Measurements from ENCODE around the gene ROR2.
"Not testable (repeated sequence)": the region's sequence is repeated elsewhere in the genome, so short reads cannot be mapped to it uniquely, and the experiment has no call there.

The ROR2 gene

DNA sequence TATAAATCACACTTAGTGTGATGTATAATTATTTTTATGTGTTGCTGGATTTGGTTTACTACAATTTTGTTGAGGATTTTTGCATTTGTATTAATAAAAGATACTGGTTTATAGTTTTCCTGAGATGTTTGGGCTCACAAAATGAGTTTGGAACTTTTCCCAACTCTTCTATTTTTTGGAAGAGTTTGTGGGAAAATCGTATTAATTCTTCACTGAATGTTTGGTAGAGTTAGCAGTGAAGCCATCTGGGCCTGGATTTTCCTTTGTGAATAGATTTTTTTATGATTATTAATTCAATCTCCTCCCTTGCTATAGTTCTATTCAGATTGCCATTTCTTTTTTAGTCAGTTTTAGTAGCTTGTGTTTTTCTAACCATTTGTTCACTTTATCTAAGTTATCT lies 324.7 kb downstream of the ROR2 start:
- Histone ChIP-seq H3K9me3 (ENCODE audit: insufficient read depth, low read depth, low read length) (0 out of 2 replicates have a peak, but pooled peaks cover 6% of the 10 kb centered on the region), H3K36me3 (ENCODE audit: insufficient read depth, low read length) (no peaks in the 10 kb centered on the region), H3K4me3 (ENCODE audit: low read length, poor library complexity, severe bottlenecking) (no peak overlapping the region), H3F3A (ENCODE audit: low read depth) (no peaks in the 10 kb centered on the region), H3K4me2 (ENCODE audit: low read depth, low read length, poor library complexity, severe bottlenecking) (no peak overlapping the region), H3K9ac (ENCODE audit: low read depth, low read length, poor library complexity, severe bottlenecking) (no peak overlapping the region), H3K79me2 (ENCODE audit: insufficient read depth, low read length) (no peaks in the 10 kb centered on the region), H3K4me1 (ENCODE audit: insufficient read depth, low read length, poor library complexity, severe bottlenecking) (no peaks in the 10 kb centered on the region), H4K20me1 (ENCODE audit: insufficient read depth, low read length, poor library complexity, severe bottlenecking) (no peaks in the 10 kb centered on the region), H3K27me3 (ENCODE audit: insufficient read depth, low read length, poor library complexity, severe bottlenecking) (no peaks in the 10 kb centered on the region), H3K9me2 (replicated peaks; ENCODE audit: low read depth, low read length) (no peaks in the 10 kb centered on the region), H2AFZ (ENCODE audit: low read length) (no peak overlapping the region)
- TF ChIP-seq EZH2phosphoT487 (IDR thresholded peaks at IDR 0.05; ENCODE audit: borderline replicate concordance): no peak

DNA sequence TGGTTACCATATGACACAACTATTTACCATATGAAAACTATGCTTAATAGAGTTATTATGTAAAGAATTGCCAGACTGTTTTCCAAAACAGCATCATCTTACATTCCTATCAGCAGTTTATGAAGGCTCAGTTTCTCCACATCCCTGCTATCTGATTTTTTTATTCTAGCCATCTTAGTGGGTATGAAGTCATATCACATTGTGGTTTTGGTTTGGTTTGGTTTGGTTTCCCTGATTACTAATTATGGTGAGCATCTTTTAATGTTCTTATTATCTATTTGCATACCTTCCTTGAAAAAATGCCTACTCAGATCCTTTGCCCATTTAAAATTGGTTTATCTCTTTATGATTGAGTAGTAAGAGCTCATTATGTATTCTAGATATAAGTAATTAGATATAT lies 327.0 kb downstream of the ROR2 start:
- H3K9me2 ChIP-seq (replicated peaks; ENCODE audit: low read depth, low read length): no peaks in the 10 kb centered on the region
- TF ChIP-seq, protein P1, sequence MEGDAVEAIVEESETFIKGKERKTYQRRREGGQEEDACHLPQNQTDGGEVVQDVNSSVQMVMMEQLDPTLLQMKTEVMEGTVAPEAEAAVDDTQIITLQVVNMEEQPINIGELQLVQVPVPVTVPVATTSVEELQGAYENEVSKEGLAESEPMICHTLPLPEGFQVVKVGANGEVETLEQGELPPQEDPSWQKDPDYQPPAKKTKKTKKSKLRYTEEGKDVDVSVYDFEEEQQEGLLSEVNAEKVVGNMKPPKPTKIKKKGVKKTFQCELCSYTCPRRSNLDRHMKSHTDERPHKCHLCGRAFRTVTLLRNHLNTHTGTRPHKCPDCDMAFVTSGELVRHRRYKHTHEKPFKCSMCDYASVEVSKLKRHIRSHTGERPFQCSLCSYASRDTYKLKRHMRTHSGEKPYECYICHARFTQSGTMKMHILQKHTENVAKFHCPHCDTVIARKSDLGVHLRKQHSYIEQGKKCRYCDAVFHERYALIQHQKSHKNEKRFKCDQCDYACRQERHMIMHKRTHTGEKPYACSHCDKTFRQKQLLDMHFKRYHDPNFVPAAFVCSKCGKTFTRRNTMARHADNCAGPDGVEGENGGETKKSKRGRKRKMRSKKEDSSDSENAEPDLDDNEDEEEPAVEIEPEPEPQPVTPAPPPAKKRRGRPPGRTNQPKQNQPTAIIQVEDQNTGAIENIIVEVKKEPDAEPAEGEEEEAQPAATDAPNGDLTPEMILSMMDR (conservative IDR thresholded peaks at IDR 0.05; ENCODE audit: low read length): no peak
- TF ChIP-seq EZH2phosphoT487 (IDR thresholded peaks at IDR 0.05; ENCODE audit: borderline replicate concordance): no peak
- no peaks in the 10 kb centered on the region for H3K4me1 ChIP-seq (ENCODE audit: insufficient read depth, low read length, poor library complexity, severe bottlenecking)
- no peak overlapping the region for H3K4me2 ChIP-seq (ENCODE audit: low read depth, low read length, poor library complexity, severe bottlenecking)
- H3K9ac ChIP-seq (ENCODE audit: low read depth, low read length, poor library complexity, severe bottlenecking): no peak overlapping the region
- no peaks in the 10 kb centered on the region for H4K20me1 ChIP-seq (ENCODE audit: insufficient read depth, low read length, poor library complexity, severe bottlenecking)
- no peaks in the 10 kb centered on the region for H3K36me3 ChIP-seq (ENCODE audit: insufficient read depth, low read length)
- no peak overlapping the region for H3K4me3 ChIP-seq (ENCODE audit: low read length, poor library complexity, severe bottlenecking)
- H3K9me3 ChIP-seq (ENCODE audit: insufficient read depth, low read depth, low read length): no peaks in the 10 kb centered on the region
- H3F3A ChIP-seq (ENCODE audit: low read depth): no peaks in the 10 kb centered on the region
- H3K79me2 ChIP-seq (ENCODE audit: insufficient read depth, low read length): no peaks in the 10 kb centered on the region
- H2AFZ ChIP-seq (ENCODE audit: low read length): no peak overlapping the region
- no peaks in the 10 kb centered on the region for H3K27me3 ChIP-seq (ENCODE audit: insufficient read depth, low read length, poor library complexity, severe bottlenecking)

DNA sequence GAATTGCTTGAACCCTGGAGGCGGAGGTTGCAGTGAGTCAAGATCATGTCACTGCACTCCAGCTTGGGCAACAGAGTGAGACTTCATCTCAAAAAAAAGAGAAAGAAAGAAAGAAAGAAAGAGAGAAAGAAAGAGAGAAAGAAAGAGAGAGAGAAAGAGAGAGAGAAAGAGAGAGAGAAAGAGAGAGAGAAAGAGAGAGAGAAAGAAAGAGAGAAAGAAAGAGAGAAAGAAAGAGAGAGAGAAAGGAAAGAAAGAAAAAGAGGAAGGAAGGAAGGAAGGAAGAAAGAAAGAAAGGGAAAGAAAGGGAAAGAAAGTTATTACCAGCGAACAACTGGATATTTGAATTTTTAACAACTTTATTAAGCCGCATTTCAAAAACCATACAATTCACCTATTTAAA lies 327.9 kb downstream of the ROR2 start:
- H3K9ac ChIP-seq (ENCODE audit: low read depth, low read length, poor library complexity, severe bottlenecking); H3K4me2 ChIP-seq (ENCODE audit: low read depth, low read length, poor library complexity, severe bottlenecking); H3F3A ChIP-seq (ENCODE audit: low read depth); H3K36me3 ChIP-seq (ENCODE audit: insufficient read depth, low read length); H3K4me3 ChIP-seq (ENCODE audit: low read length, poor library complexity, severe bottlenecking); H4K20me1 ChIP-seq (ENCODE audit: insufficient read depth, low read length, poor library complexity, severe bottlenecking); H3K9me2 ChIP-seq (replicated peaks; ENCODE audit: low read depth, low read length); H3K9me3 ChIP-seq (ENCODE audit: insufficient read depth, low read depth, low read length); H3K27me3 ChIP-seq (ENCODE audit: insufficient read depth, low read length, poor library complexity, severe bottlenecking); H3K79me2 ChIP-seq (ENCODE audit: insufficient read depth, low read length); H3K4me1 ChIP-seq (ENCODE audit: insufficient read depth, low read length, poor library complexity, severe bottlenecking); H2AFZ ChIP-seq (ENCODE audit: low read length): not testable (repeated sequence)

DNA sequence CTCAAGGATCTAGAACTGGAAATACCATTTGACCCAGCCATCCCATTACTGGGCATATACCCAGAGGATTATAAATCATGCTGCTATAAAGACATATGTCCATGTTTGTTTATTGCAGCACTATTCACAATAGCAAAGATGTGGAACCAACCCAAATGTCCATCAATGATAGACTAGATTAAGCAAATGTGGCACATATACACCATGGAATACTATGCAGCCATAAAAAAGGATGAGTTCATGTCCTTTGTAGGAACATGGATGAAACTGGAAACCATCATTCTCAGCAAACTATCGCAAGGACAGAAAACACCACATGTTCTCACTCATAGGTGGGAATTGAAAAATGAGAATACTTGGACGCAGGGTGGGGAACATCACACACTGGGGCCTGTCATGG lies 336.0 kb downstream of the ROR2 start:
- not testable (repeated sequence) for H3K36me3 ChIP-seq (ENCODE audit: insufficient read depth, low read length); H3K4me2 ChIP-seq (ENCODE audit: low read depth, low read length, poor library complexity, severe bottlenecking); H4K20me1 ChIP-seq (ENCODE audit: insufficient read depth, low read length, poor library complexity, severe bottlenecking); H3K79me2 ChIP-seq (ENCODE audit: insufficient read depth, low read length); H3K4me1 ChIP-seq (ENCODE audit: insufficient read depth, low read length, poor library complexity, severe bottlenecking); H3K4me3 ChIP-seq (ENCODE audit: low read length, poor library complexity, severe bottlenecking); H3K9me2 ChIP-seq (replicated peaks; ENCODE audit: low read depth, low read length); H3K27me3 ChIP-seq (ENCODE audit: insufficient read depth, low read length, poor library complexity, severe bottlenecking); H3K9me3 ChIP-seq (ENCODE audit: insufficient read depth, low read depth, low read length); H3K9ac ChIP-seq (ENCODE audit: low read depth, low read length, poor library complexity, severe bottlenecking); H3F3A ChIP-seq (ENCODE audit: low read depth); H2AFZ ChIP-seq (ENCODE audit: low read length)

DNA sequence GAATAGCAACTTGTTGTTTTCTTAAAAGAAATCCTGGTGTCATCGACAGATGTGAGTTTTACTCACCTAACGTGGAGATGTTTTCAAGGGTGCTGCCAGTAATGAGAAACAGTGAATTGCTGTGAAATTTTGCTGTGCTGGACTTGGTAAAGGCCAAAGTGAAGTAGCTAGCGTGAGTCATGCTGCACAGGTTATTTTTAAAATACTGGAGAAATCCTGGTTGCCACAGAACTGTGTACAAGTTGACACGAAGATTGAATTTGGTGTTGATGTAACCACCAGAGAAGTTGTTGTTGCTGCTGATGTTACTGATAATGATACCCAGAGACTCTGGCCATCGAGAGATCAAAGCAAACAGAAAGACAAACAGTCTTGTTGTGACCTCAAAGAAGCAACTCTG lies 338.4 kb downstream of the ROR2 start:
- H3K4me2 ChIP-seq (ENCODE audit: low read depth, low read length, poor library complexity, severe bottlenecking): no peak overlapping the region
- H3K79me2 ChIP-seq (ENCODE audit: insufficient read depth, low read length): no peaks in the 10 kb centered on the region
- no peaks in the 10 kb centered on the region for H3K4me1 ChIP-seq (ENCODE audit: insufficient read depth, low read length, poor library complexity, severe bottlenecking)
- no peak overlapping the region for H3K9ac ChIP-seq (ENCODE audit: low read depth, low read length, poor library complexity, severe bottlenecking)
- H3K27me3 ChIP-seq (ENCODE audit: insufficient read depth, low read length, poor library complexity, severe bottlenecking): no peaks in the 10 kb centered on the region
- no peak overlapping the region for H2AFZ ChIP-seq (ENCODE audit: low read length)
- H3K4me3 ChIP-seq (ENCODE audit: low read length, poor library complexity, severe bottlenecking): no peak overlapping the region
- H3K36me3 ChIP-seq (ENCODE audit: insufficient read depth, low read length): no peaks in the 10 kb centered on the region
- H3K9me3 ChIP-seq (ENCODE audit: insufficient read depth, low read depth, low read length): no peaks in the 10 kb centered on the region
- no peak for TF ChIP-seq EZH2phosphoT487 (IDR thresholded peaks at IDR 0.05; ENCODE audit: borderline replicate concordance)
- TF ChIP-seq, protein P1 (conservative IDR thresholded peaks at IDR 0.05; ENCODE audit: low read length): no peak
- no peaks in the 10 kb centered on the region for H3K9me2 ChIP-seq (replicated peaks; ENCODE audit: low read depth, low read length)
- H4K20me1 ChIP-seq (ENCODE audit: insufficient read depth, low read length, poor library complexity, severe bottlenecking): no peaks in the 10 kb centered on the region
- no peaks in the 10 kb centered on the region for H3F3A ChIP-seq (ENCODE audit: low read depth)
